Activated T-helper 2 cell treated with anti-CD3 and anti-CD28 coated beads, Interferon-gamma antibody, Interleukin-2, Interleukin-4, amounts not matched to agents 10 μg/mL and 5 μg/mL and 100 μg/mL, durations not matched to agents 14 hours and 24 hours and 36 hours (primary cell): ENCODE data around the gene TSHZ1. TPM values are rescaled to one million over a fixed set of nuclear protein-coding genes. Genes with fewer than 3 reads are reported as not detected.

Source experiments
- DNase-seq: peaks from one replicate; pipeline ENCODE4 v3.0.0; 2021; ENCODE audit warnings: low spot score
- H3K27ac Mint-ChIP-seq: one replicate; pipeline ENCODE4 v1.8.0; 2021; ENCODE audit warnings: mixed read lengths
- H3K27me3 Mint-ChIP-seq: one replicate; pipeline ENCODE4 v1.8.0; 2021; ENCODE audit warnings: low read depth, mixed read lengths
- H3K36me3 Mint-ChIP-seq: one replicate; pipeline ENCODE4 v1.8.0; 2021; ENCODE audit warnings: low read depth, mixed read lengths
- H3K4me1 Mint-ChIP-seq: one replicate; pipeline ENCODE4 v1.8.0; 2021; ENCODE audit warnings: low read depth, mixed read lengths
- H3K4me3 Mint-ChIP-seq: one replicate; pipeline ENCODE4 v1.8.0; 2021; ENCODE audit warnings: low read depth, mild to moderate bottlenecking, moderate library complexity, mixed read lengths
- H3K9me3 Mint-ChIP-seq: one replicate; pipeline ENCODE4 v1.8.0; 2021; ENCODE audit warnings: mixed read lengths
- intact Hi-C: fragments of 100-400 bp; cut with micrococcal nuclease; formaldehyde crosslinking; loops from one replicate; pipeline ENCODE4 v1.15.1; 2023
- total RNA-seq: library from RNA; stranded (reverse); gene quantifications from 2 replicates; pipeline ENCODE4 v1.2.3, GENCODE V29; 2022

The TSHZ1 gene
- total RNA-seq, 1 donor from 2014 or later: 12.0 TPM

- H3K9me3 Mint-ChIP-seq: no peaks in the 10 kb centered on the region
- H3K4me3 Mint-ChIP-seq: no peak overlapping the region
- intact Hi-C loops: loop anchor here (5.0 to 10.0 kb wide), 2 partner anchors 202 to 211 kb away; no protein-coding TSS in a partner anchor
- DNase-seq: no peak
- H3K27ac Mint-ChIP-seq: no peak overlapping the region
- peaks cover 41% of the 10 kb centered on the region for H3K36me3 Mint-ChIP-seq
- H3K4me1 Mint-ChIP-seq: peaks cover 30% of the 10 kb centered on the region
- H3K27me3 Mint-ChIP-seq: peaks cover 35% of the 10 kb centered on the region
Observed at GRCh38 chr18:75205514-75206132, 5.0 kb upstream of the TSHZ1 start.

GRCh38 chr18:75206452-75207309 lies 3.9 kb upstream of the TSHZ1 start:
- peaks cover 35% of the 10 kb centered on the region for H3K27me3 Mint-ChIP-seq
- no peak for DNase-seq
- peak overlapping the region; percentile 89 for H3K4me3 Mint-ChIP-seq
- H3K36me3 Mint-ChIP-seq: peaks cover 33% of the 10 kb centered on the region
- H3K9me3 Mint-ChIP-seq: no peaks in the 10 kb centered on the region
- intact Hi-C loops: loop anchor here (5.0 to 10.0 kb wide), 2 partner anchors 201 to 212 kb away; no protein-coding TSS in a partner anchor
- H3K27ac Mint-ChIP-seq: no peak overlapping the region
- peaks cover 33% of the 10 kb centered on the region for H3K4me1 Mint-ChIP-seq

GRCh38 chr18:75207310-75208154 lies 3.1 kb upstream of the TSHZ1 start:
- peaks cover 34% of the 10 kb centered on the region for H3K4me1 Mint-ChIP-seq
- no peak for DNase-seq

GRCh38 chr18:75208155-75208835 lies 2.3 kb upstream of the TSHZ1 start:
- H3K27me3 Mint-ChIP-seq: peaks cover 30% of the 10 kb centered on the region
- peaks cover 41% of the 10 kb centered on the region for H3K4me1 Mint-ChIP-seq
- H3K4me3 Mint-ChIP-seq: peak overlapping the region; percentile 89
- H3K9me3 Mint-ChIP-seq: no peaks in the 10 kb centered on the region
- peak; percentile 38 for DNase-seq
- peaks cover 29% of the 10 kb centered on the region for H3K36me3 Mint-ChIP-seq
- intact Hi-C loops: loop anchor here (2.0 to 10.0 kb wide), 3 partner anchors 39 to 213 kb away; no protein-coding TSS in a partner anchor
- H3K27ac Mint-ChIP-seq: peak overlapping the region; percentile 89

More at GRCh38 chr18:75207310-75208154, 3.1 kb upstream of the TSHZ1 start:
- H3K4me3 Mint-ChIP-seq: peak overlapping the region; percentile 89
- intact Hi-C loops: loop anchor here (2.0 to 10.0 kb wide), 3 partner anchors 39 to 213 kb away; no protein-coding TSS in a partner anchor
- H3K36me3 Mint-ChIP-seq: peaks cover 33% of the 10 kb centered on the region
- H3K27me3 Mint-ChIP-seq: peaks cover 35% of the 10 kb centered on the region
- H3K9me3 Mint-ChIP-seq: no peaks in the 10 kb centered on the region
- peak overlapping the region; percentile 89 for H3K27ac Mint-ChIP-seq

DNA sequence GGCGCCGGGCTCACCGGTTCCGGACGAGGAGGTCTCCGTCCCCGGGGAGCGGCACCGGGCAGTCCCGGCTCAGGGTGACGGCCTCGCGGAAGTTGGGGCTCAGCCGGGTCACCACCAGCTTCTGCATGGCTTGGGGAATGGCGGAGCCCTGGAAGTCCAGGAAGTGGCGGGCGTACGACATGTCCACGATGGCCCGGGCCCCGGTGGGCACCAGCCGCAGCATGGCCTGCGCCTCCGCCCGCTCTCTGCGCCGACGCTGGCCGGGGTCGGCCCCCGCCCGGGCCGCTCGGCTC lies 1.8 kb upstream of the TSHZ1 start:
- intact Hi-C loops: loop anchor here (2.0 to 10.0 kb wide), 3 partner anchors 38 to 214 kb away; no protein-coding TSS in a partner anchor
- no peak for DNase-seq
- Mint-ChIP-seq H3K27ac (no peak overlapping the region), H3K36me3 (peaks cover 29% of the 10 kb centered on the region), H3K4me3 (no peak overlapping the region), H3K27me3 (peaks cover 29% of the 10 kb centered on the region), H3K9me3 (no peaks in the 10 kb centered on the region), H3K4me1 (peaks cover 44% of the 10 kb centered on the region)

GRCh38 chr18:75209129-75209950 lies 1.3 kb upstream of the TSHZ1 start, which contains the start of gene PTGR3:
Gene PTGR3 (minus strand): TSS chr18:75209139. CDS start chr18:75209058, 81 bp downstream.
- Mint-ChIP-seq H3K4me1 (peaks cover 48% of the 10 kb centered on the region), H3K9me3 (no peaks in the 10 kb centered on the region), H3K4me3 (peak within 1 kb of the TSS; percentile 96), H3K27ac (peak within 1 kb of the TSS; percentile 96), H3K27me3 (peaks cover 29% of the 10 kb centered on the region), H3K36me3 (peaks cover 29% of the 10 kb centered on the region)
- peak; percentile 81 for DNase-seq
- intact Hi-C loops: loop anchor here (2.0 to 10.0 kb wide), 3 partner anchors 37 to 215 kb away; no protein-coding TSS in a partner anchor

DNA sequence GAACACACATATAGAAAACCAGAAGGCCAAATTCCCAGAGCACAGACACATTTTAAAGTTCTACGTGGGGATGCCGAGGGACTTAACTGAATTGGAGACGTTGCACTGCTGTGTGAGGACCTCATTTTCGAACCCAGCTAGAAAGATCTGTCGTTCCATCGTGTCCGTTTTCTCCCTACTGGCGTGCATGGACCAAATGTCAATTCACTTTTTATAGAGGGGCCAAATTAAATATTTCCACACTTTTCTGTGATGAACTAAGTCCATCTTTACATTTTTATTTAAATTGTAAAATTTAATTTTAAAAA lies 692 bp upstream of the TSHZ1 start:
- H3K4me1 Mint-ChIP-seq: peaks cover 48% of the 10 kb centered on the region
- H3K36me3 Mint-ChIP-seq: peaks cover 29% of the 10 kb centered on the region
- H3K27me3 Mint-ChIP-seq: peaks cover 28% of the 10 kb centered on the region
- peak overlapping the region; percentile 96 for H3K27ac Mint-ChIP-seq
- no peaks in the 10 kb centered on the region for H3K9me3 Mint-ChIP-seq
- H3K4me3 Mint-ChIP-seq: peak overlapping the region; percentile 96
- DNase-seq: no peak
- intact Hi-C loops: loop anchor here (1.0 to 10.0 kb wide), 9 partner anchors 37 to 1282 kb away; partner anchors contain the start of gene ZNF407

DNA sequence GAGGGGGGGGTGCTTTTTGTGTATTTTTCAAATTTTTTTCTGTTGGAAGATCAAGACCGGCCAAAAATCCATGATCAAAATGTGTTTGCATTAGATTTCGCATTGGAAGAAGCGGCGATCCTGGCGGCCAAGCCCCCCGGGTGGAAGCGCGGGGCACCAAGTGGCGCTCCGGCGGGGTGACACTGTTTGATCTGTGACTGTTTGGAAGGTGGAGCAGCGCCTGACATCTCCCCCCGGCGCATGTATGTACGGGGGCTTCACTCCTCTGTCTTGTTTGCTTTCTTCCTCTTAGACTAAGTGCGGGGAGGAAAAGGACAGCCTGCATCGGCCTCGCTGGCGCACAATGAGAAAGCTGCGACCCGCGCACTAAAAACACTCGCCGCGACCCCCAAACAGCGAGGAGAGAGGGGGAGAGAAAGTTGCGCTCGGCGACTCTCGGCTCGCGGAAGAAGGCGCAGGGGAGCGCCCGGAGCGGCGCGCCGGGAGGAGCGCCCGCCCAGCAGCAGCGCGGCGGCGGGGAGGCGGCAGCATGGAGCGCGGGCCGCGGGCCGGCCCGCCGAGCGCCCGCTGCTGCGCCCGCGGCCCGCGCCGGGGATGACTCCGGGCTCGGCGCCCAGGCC lies 515 bp downstream of the TSHZ1 start:
- peaks cover 16% of the 10 kb centered on the region for H3K27me3 Mint-ChIP-seq
- H3K9me3 Mint-ChIP-seq: no peaks in the 10 kb centered on the region
- H3K27ac Mint-ChIP-seq: peak overlapping the region; percentile 96
- peaks cover 27% of the 10 kb centered on the region for H3K36me3 Mint-ChIP-seq
- H3K4me1 Mint-ChIP-seq: peaks cover 49% of the 10 kb centered on the region
- peak overlapping the region; percentile 96 for H3K4me3 Mint-ChIP-seq
- DNase-seq: peak; percentile 17
- intact Hi-C loops: loop anchor here (2.0 to 10.0 kb wide), 4 partner anchors 140 to 1281 kb away; no protein-coding TSS in a partner anchor

GRCh38 chr18:75211626-75211952 lies 992 bp downstream of the TSHZ1 start:
- DNase-seq: no peak
- no peak overlapping the region for H3K4me3 Mint-ChIP-seq
- no peak overlapping the region for H3K27ac Mint-ChIP-seq
- intact Hi-C loops: loop anchor here (2.0 to 10.0 kb wide), 4 partner anchors 141 to 1281 kb away; no protein-coding TSS in a partner anchor
- no peaks in the 10 kb centered on the region for H3K9me3 Mint-ChIP-seq
- peaks cover 22% of the 10 kb centered on the region for H3K36me3 Mint-ChIP-seq
- peaks cover 11% of the 10 kb centered on the region for H3K27me3 Mint-ChIP-seq
- peaks cover 53% of the 10 kb centered on the region for H3K4me1 Mint-ChIP-seq

GRCh38 chr18:75211953-75212750 lies 1.6 kb downstream of the TSHZ1 start:
- Mint-ChIP-seq H3K4me3 (peak overlapping the region; percentile 87), H3K27ac (peak overlapping the region; percentile 80), H3K27me3 (peaks cover 7% of the 10 kb centered on the region), H3K4me1 (peaks cover 55% of the 10 kb centered on the region), H3K36me3 (peaks cover 21% of the 10 kb centered on the region), H3K9me3 (no peaks in the 10 kb centered on the region)
- peak; percentile 29 for DNase-seq
- intact Hi-C loops: loop anchor here (2.0 to 10.0 kb wide), 4 partner anchors 141 to 1280 kb away; no protein-coding TSS in a partner anchor
